Muscle layer of duodenum (tissue), 2 donors: ENCODE results near the gene SLC16A10.

ENCODE experiments used
- H3K27ac ChIP-seq: one replicate; pipeline ENCODE4 v1.7.0; 2013; ENCODE audit warnings: mild to moderate bottlenecking, low read length
- H3K27me3 ChIP-seq: one replicate; pipeline ENCODE4 v1.7.0; 2013; ENCODE audit warnings: low read depth, mild to moderate bottlenecking, control low read depth, low read length
- H3K36me3 ChIP-seq, 2 donors: one replicate each; pipeline ENCODE4 v1.7.0; 2013; ENCODE audit warnings: low read length in 2 of 2, control low read depth in 1 of 2, mild to moderate bottlenecking in 1 of 2; ENCODE audit not compliant: insufficient read depth in 2 of 2, control insufficient read depth in 1 of 2
- H3K4me1 ChIP-seq, 2 donors: one replicate each; pipeline ENCODE4 v1.7.0; 2013; ENCODE audit warnings: low read length in 2 of 2, mild to moderate bottlenecking in 2 of 2, control low read depth in 1 of 2, moderate library complexity in 1 of 2; ENCODE audit not compliant: insufficient read depth in 2 of 2, control insufficient read depth in 1 of 2
- H3K4me3 ChIP-seq, 2 donors: one replicate each; pipeline ENCODE4 v1.7.0; 2013; ENCODE audit warnings: low read length in 2 of 2, low read depth in 1 of 2, mild to moderate bottlenecking in 1 of 2
- H3K9me3 ChIP-seq, 2 donors: one replicate each; pipeline ENCODE4 v1.7.0; 2013; ENCODE audit warnings: low read length in 2 of 2, control low read depth in 1 of 2, mild to moderate bottlenecking in 1 of 2; ENCODE audit not compliant: control insufficient read depth in 1 of 2
- donor health status: healthy.

The SLC16A10 gene

DNA sequence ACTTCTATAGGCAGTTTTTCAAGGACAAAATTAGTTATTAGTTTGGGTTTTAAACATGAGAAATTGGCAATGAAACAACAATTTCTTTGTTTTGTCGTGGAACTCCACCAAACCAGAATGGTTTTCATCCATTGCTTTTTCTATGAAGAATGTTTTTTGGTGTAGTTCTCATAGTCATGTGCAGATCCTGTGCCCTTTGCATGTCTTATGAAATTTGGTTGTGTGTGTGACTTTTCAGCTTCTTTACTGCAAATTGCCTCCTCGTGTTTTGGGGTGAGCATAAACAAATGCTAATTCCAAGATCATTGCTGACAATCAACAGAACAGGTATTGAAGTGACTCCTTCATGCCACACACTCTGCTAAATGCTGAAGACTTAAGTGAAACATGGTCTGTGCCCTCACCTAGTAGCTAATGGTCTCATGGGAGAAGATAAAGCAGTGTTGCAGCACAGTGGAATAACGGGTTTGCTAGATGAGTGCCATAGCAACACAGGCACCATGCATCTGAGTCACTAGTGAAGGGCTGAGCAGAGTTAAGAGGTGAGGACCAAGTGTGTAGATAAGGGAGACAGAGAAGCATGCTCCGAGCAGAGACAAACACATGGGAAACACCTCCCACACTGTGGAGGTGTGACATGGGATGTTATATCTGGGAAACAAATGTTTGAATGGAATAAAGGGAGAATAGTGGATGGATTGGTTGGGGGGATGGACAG, 120.0 kb downstream of the SLC16A10 start:
- Histone ChIP-seq H3K27ac (no peak overlapping the region), H3K27me3 (no peaks in the 10 kb centered on the region), H3K9me3 (no peaks in the 10 kb centered on the region), H3K4me3 (no peak overlapping the region), H3K4me1 (no peaks in the 10 kb centered on the region), H3K36me3 (no peaks in the 10 kb centered on the region)

DNA sequence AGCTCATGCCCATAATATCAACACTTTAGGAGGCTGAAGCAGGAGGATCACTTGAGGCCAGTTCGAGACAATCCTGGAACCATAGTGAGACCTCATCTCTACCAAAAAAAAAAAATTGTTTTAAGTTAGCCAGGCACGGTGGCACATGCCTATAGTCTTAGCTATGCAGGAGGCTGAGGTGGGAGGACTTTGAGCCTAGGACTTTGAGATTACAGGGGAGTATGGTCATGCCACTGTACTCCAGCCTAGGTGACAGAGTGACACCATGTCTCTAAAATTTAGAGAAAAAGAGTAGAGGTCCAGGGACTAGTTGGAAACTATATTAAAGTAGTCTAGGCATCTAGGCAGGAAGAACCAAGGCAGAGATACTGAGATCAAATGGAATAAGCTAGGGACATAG, 121.6 kb downstream of the SLC16A10 start:
- no peaks in the 10 kb centered on the region for H3K4me1 ChIP-seq
- no peak overlapping the region for H3K4me3 ChIP-seq
- no peaks in the 10 kb centered on the region for H3K9me3 ChIP-seq
- H3K27me3 ChIP-seq: no peaks in the 10 kb centered on the region
- no peak overlapping the region for H3K27ac ChIP-seq
- no peaks in the 10 kb centered on the region for H3K36me3 ChIP-seq

DNA sequence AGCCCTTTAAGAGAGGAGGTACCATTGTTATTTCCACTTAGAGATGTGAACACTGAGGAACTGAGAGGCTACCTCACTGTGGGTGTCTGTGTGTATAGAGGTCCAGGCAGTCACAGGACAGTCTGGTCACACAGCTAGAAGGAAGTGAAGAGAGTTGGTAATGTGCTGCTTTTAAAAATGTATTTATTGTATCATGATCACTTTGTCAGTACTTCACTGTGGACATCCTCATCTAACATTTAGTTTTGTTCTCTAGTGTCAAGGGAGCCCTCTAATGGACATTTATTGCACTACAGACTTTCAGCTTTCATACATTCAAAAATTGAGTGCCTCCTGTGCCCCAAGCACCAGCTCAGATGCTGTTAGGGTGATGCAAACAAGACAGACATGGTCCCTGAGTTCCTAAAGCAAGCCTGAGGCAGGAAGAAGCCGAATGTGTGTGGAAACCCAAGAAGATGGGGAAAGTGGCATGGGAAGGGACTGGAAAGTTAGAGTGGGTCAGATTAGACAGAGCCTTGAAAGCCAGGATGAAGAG, 123.0 kb downstream of the SLC16A10 start:
- Histone ChIP-seq H3K4me1 (no peaks in the 10 kb centered on the region), H3K9me3 (no peaks in the 10 kb centered on the region), H3K36me3 (no peaks in the 10 kb centered on the region), H3K27ac (no peak overlapping the region), H3K4me3 (no peak overlapping the region), H3K27me3 (no peaks in the 10 kb centered on the region)

DNA sequence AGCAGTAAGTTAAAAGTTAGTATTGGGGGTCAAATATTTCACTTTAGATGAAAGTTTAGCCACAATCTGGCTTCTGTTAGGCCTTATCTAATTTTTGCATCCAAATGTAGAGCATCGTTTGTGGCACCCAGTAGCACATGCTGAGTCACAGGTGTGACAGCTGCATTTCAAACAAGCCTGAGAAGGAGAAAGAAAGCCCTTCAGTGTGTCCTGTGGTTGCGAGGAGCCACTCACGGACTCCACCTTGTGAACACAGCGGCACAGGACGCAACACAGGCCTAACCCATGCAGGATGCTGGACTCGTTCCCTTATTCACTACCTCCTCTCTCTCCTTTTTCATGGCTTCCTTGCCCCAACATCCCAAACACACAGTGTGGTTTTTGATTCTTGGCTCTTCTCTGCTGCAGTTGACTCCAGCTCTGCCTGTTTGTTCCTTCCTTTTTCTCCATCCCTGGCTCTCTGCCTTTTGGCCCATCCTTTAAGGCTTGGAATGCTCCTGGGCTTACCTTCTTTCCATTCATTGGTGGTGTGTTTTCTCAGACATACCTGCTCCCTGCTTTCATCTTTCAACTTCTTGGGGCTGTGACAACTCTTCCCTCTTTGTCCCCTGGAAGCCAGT, 124.2 kb downstream of the SLC16A10 start:
- Histone ChIP-seq H3K4me1 (no peaks in the 10 kb centered on the region), H3K36me3 (no peaks in the 10 kb centered on the region), H3K27ac (no peak overlapping the region), H3K4me3 (no peak overlapping the region), H3K9me3 (no peaks in the 10 kb centered on the region), H3K27me3 (no peaks in the 10 kb centered on the region)

DNA sequence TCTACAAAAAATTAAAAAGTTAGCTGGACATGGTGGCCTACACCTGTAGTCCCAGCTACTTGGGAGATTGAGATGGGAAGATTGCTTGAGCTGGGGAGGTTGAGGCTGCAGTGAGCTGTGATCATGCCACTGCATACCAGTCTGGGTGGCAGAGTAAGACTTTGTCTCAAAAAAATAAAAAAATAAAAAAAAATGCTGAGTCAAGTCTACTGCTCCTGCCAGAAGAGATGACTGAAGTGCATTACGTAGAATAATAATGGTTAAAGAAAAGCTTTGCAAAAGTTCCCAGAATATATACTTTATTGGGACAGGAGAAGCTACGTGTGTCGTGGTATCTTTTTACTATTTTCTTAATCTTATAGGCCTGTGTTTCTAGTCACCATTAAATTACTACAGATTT, 125.3 kb downstream of the SLC16A10 start:
- H3K36me3 ChIP-seq: no peaks in the 10 kb centered on the region
- no peaks in the 10 kb centered on the region for H3K4me1 ChIP-seq
- H3K9me3 ChIP-seq: no peaks in the 10 kb centered on the region
- H3K27ac ChIP-seq: no peak overlapping the region
- H3K27me3 ChIP-seq: no peaks in the 10 kb centered on the region
- no peak overlapping the region for H3K4me3 ChIP-seq

DNA sequence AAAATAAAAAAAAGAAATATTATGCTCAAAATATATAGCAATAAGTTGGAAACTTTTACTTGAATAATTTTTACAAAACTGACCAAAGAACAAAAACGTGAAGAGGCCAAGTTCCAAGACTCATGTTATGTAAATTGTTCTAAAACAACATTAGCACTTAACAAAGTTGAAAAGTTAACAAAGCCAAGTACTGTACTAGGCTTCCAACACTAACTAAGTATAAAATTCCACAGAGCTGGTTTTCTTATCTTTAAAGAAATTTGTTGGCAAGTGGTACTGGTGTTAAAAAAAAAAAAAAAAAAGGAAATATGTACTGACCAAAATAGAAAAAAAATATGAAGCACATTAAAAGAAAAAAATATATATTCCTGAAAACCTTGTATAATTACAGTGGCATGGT, 127.8 kb downstream of the SLC16A10 start:
- Histone ChIP-seq H3K4me3 (no peak overlapping the region), H3K27ac (no peak overlapping the region), H3K9me3 (no peaks in the 10 kb centered on the region), H3K4me1 (no peaks in the 10 kb centered on the region), H3K36me3 (no peaks in the 10 kb centered on the region), H3K27me3 (no peaks in the 10 kb centered on the region)

DNA sequence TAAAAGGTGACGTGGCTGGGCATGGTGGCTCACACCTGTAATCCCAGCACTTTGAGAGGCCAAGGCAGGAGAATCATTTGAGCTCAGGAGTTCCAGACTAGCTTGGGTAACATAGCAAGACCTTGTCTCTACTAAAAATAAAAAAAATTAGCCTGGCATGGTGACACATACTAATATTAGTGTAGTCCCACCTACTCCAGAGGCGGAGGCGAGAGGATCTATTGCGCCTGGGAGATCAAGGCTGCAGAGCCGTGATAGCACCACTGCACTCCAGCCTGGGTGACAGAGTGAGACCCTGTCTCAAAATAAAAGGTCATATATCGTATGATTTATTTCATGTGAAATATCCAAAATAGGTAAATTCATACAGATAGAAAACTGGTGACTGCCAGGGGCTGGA, 132.5 kb downstream of the SLC16A10 start:
- Histone ChIP-seq H3K27ac (no peak overlapping the region), H3K9me3 (no peaks in the 10 kb centered on the region), H3K4me3 (no peak overlapping the region), H3K4me1 (no peaks in the 10 kb centered on the region), H3K27me3 (no peaks in the 10 kb centered on the region), H3K36me3 (no peaks in the 10 kb centered on the region)

DNA sequence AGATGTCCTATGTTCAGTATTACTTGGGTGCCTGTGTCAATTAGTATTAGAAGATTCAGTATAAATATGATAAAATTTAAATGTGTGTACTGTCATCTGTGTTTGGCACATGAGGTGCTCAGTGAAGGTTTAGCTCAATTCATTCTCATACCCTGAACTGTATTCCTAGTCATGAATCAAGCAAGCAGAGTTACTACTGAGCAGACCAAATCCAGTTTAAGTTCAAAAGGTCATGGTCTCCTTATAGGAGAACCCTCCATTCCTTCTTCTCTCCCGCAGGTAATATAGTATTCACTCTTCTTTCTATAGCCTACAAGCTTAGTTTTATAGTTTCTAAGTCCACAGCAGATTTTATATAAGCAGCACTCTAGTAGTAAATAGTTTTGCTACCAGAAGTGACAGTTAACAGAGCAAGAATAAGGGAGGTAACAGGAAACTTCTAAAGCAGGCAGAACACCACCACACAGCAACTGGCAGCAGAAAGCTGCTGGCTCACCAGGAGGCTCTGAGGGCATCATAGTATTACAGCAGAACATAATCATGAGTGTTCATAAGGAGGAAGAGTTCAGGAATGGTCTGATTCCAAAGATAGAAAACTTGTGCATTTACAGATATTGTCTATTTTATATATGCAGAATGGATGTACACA, 133.2 kb downstream of the SLC16A10 start:
- Histone ChIP-seq H3K27me3 (no peaks in the 10 kb centered on the region), H3K4me1 (no peaks in the 10 kb centered on the region), H3K36me3 (no peaks in the 10 kb centered on the region), H3K9me3 (no peaks in the 10 kb centered on the region), H3K4me3 (no peak overlapping the region), H3K27ac (no peak overlapping the region)

DNA sequence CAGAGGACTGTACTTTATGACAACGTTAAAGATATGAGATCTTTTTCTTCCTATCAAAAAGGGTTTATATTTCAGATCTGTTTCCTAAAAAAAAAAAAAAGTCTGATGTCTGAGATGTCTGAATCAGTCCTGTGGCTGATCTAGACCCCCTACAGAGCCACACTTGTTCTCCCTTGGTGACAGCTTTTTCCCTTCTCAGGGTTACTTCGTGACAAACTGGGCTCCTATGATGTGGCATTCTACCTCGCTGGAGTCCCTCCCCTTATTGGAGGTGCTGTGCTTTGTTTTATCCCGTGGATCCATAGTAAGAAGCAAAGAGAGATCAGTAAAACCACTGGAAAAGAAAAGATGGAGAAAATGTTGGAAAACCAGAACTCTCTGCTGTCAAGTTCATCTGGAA, 134.5 kb downstream of the SLC16A10 start:
- H3K4me1 ChIP-seq: no peaks in the 10 kb centered on the region
- no peaks in the 10 kb centered on the region for H3K27me3 ChIP-seq
- H3K27ac ChIP-seq: no peak overlapping the region
- no peaks in the 10 kb centered on the region for H3K9me3 ChIP-seq
- H3K4me3 ChIP-seq: no peak overlapping the region
- H3K36me3 ChIP-seq: no peaks in the 10 kb centered on the region

DNA sequence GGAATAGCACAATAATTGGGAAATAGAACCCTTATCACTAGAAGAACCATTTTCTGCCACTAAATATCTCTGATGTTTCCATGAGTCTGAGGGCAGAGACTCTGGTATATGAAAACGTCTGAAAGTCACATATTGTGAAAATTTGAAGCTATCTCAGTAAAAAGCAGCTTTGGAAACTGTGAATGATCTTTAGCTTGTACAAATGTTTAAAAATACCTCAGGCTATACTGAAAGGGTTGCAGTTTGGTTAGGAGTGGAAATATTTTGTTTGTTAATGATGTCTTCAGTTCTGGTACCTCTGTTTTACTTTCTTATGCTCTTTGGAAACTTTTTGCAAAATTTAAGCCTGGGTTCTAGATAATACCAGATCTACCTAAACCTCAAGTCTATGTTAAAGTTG, 135.0 kb downstream of the SLC16A10 start:
- Histone ChIP-seq H3K4me1 (no peaks in the 10 kb centered on the region), H3K27me3 (no peaks in the 10 kb centered on the region), H3K4me3 (no peak overlapping the region), H3K36me3 (no peaks in the 10 kb centered on the region), H3K27ac (no peak overlapping the region), H3K9me3 (no peaks in the 10 kb centered on the region)

DNA sequence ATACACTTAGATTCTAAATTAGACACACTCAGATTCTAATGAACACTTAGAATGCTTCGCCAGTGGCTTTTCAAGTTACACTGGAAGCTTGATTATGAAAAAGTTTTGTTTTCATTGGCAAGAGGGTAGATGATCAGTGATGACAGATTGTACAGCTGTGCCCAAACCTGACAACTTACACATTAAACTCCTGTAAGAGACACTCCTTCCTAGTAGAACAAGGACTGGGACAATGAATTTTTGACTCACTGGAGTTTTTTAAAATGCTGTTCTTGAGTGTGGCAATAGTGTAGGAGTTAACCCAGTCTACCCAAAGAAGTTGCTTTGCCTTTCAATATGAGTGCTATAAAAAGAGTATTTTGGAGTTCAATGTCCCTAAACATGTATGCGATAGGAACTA, 140.8 kb downstream of the SLC16A10 start:
- Histone ChIP-seq H3K27ac (no peak overlapping the region), H3K36me3 (no peaks in the 10 kb centered on the region), H3K4me3 (no peak overlapping the region), H3K27me3 (no peaks in the 10 kb centered on the region), H3K4me1 (no peaks in the 10 kb centered on the region), H3K9me3 (no peaks in the 10 kb centered on the region)
